HG03103 (cell line): ENCODE measurements around the gene SLC10A3.

Source experiments
- ATAC-seq: cut with Tn5 transposase; IDR thresholded peaks from one replicate; pipeline ENCODE4 v1.9.1; 2021; ENCODE audit warnings: low read depth; ENCODE audit not compliant: unreplicated experiment

The SLC10A3 gene

GRCh38 chrX:154443992-154444754 is 46.3 kb downstream of the SLC10A3 start, which contains the start of gene FAM50A:
Gene FAM50A, plus strand, starts transcription at chrX:154444141. Its CDS starts 95 bp downstream, at chrX:154444236.
- ATAC-seq, result peak; percentile 77

DNA sequence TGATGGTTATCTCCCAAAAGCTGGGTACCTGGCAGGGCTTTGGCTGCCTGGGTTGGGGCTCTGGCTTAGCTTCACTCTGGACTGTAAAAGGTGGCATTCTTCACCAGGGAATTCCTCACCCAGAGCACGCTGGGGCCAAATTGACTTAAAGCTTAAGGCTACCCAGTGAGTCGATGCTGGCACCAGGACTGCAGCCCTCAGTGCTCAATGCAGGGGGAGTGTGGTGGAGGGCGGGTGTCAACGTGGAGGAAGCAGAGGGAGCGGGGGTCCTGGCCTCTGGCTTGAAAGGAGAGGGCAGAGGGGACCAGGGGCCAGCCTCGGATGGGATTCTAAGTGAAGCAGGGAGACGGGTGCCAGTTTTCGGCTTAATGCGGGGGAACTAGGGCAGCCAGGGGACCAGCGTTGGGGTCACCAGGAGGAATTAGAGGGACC is 46.9 kb downstream of the SLC10A3 start:
- no peak for ATAC-seq

- no peak for ATAC-seq
Observed at GRCh38 chrX:154441984-154442707, 48.3 kb downstream of the SLC10A3 start.

- ATAC-seq, result no peak
Observed at GRCh38 chrX:154441564-154441963, 48.9 kb downstream of the SLC10A3 start.

GRCh38 chrX:154440623-154441357 is 49.6 kb downstream of the SLC10A3 start:
- ATAC-seq, result no peak

- no peak for ATAC-seq
Observed at GRCh38 chrX:154439841-154440240, 50.6 kb downstream of the SLC10A3 start.

DNA sequence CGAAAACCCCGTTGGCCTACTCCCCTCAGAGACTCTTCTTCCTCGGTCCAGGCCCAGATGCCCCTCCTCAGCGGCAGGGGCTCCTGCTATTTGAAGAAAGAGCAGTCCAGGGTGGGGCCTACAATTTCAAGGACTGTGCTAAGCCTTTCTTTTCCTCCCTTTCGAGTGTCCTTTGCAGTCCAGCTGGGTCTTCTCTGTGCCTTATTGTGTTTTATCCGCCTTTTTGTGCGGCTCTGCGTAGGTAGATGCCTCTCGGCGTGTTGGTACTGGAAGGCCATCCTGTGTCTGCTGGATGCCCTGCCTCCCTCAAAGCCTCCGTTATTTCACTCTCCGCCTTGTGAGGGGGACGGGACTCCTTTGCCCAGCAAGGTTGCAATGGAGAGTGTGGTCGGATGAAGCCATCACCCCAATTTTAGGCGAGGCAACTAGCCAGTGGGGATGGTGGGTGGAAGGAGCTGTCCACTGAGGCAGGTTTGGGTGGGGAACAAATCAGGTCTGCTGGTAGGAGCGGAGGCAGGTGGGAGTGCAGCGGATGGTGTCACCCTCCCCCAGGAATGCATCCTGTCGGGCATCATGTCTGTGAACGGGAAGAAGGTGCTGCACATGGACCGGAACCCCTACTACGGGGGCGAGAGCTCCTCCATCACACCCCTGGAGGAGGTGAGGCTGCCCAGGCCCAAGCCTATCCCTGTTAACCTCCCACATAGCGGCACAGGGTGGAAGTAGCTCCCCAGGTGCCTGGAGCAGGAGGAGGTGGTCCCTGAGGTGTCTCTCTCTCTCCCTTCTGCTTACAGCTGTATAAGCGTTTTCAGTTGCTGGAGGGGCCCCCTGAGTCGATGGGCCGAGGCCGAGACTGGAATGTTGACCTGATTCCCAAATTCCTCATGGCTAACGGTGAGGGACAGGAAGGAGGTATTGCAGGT is 52.2 kb downstream of the SLC10A3 start:
- no peak for ATAC-seq
